HG03571 (cell line): ENCODE data around the gene SELPLG.
"Not testable (repeated sequence)": the region's sequence is repeated elsewhere in the genome, so short reads cannot be mapped to it uniquely, and the experiment has no call there.

ENCODE experiments used
- ATAC-seq: cut with Tn5 transposase; IDR thresholded peaks from one replicate; pipeline ENCODE4 v1.9.1; 2021; ENCODE audit not compliant: unreplicated experiment

The SELPLG gene

GRCh38 chr12:108620236-108620879 lies 13.3 kb downstream of the SELPLG start:
- ATAC-seq = no peak

- ATAC-seq = no peak
Measured at GRCh38 chr12:108619369-108620160, 14.1 kb downstream of the SELPLG start.

DNA sequence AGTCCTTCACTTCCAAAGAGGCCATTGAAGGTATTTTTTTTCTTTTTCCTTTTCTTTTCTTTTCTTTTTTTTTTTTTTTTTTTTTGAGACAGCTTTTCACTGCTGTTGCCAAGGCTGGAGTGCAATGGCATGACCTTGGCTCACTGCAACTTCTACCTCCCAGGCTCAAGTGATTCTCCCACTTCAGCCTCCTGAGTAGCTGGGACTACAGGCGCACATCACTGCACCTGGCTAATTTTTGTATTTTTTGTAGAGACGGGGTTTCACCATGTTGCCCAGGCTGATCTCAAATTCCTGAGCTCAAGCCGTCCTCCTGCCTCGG lies 14.8 kb downstream of the SELPLG start:
- not testable (repeated sequence) for ATAC-seq

GRCh38 chr12:108618079-108618952 lies 15.4 kb downstream of the SELPLG start:
- peak; percentile 34 for ATAC-seq

GRCh38 chr12:108616941-108617858 lies 16.5 kb downstream of the SELPLG start:
- peak; percentile 73 for ATAC-seq

DNA sequence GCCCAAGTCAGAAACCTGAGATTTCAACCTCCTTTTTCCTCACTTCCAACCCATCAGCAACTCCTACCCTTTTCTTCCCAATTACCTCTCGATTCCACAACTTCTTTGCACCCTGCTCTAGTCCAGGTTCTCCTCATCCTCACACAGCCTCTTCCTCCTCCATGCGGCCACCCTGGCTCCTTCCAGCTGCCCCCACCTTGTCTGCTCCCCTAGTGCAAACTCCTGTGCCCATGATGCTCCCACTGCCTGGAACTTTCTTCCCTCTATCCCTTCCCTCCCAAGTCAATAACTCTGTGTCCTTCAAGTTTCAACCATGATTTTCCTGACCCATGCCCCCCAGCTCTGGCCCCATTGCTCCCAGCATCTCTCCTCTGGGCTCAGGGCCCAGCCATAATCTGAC lies 17.3 kb downstream of the SELPLG start:
- no peak for ATAC-seq

- no peak for ATAC-seq
Measured at GRCh38 chr12:108615918-108616317, 17.8 kb downstream of the SELPLG start.

DNA sequence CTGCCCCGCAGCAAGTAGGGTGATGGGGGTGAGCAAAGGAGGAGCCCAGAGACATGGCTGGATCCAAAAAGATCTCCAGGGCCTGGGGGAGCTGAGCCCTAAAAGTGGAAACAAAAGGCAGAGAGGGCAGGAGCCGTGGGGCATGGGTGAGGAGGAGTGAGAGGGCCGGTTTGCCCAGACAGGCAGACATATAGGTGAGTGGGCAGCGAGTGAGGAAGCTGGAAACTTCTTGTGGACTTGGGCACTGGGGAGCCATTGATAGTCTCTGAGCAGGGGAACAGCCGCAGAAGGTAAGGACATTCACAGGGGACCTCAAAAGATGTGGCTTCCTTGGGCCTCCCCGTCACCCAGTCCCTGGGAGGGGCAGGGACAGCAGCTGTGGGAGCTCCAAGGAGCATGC lies 19.1 kb downstream of the SELPLG start:
- no peak for ATAC-seq

GRCh38 chr12:108614041-108614440 lies 19.7 kb downstream of the SELPLG start:
- ATAC-seq = no peak

DNA sequence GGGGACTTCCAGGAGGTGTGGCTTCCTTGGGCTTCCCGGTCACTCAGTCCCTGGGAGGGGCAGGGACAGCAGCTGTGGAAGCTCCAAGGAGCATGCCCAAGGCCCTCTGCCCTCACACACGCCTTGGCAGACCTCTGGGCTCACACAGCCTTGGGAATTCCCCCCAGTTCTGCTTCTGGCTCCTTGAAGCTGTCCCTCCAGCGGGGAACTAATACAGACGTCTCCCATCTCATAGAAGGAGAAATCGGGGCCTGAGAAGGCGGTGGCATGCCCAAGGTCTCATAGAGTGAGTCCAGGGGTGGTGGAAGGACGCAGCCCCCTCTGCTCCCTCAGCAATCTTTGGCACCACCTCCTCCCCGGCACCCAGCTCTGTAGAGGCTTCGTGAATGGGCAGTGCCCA lies 20.1 kb downstream of the SELPLG start:
- ATAC-seq = no peak

GRCh38 chr12:108612788-108613282 lies 20.9 kb downstream of the SELPLG start:
- no peak for ATAC-seq

DNA sequence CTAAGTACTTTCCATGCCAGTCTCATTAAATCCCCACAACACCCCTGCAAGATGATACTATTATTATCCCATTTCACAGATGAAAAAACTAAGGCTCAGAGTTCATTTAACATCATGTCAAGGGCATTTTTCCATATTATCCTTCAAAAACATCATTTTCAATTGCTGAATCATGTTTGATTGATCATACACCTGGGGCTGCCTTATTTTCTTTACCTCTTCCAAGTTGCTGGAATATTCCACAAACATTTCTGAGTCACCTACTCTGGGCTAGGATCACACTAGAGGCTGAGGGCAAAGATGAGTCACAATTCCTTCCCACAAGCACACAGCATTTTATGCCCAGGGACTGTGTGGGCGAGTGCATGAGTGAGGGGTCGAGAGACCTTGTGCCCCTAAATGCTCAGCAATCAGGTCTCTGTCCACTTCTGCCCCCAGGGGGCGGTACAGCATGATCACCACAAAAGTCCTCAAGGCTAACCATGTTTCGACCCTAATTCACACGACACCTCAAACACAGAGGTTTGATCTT lies 21.7 kb downstream of the SELPLG start:
- ATAC-seq = no peak

- ATAC-seq = no peak
Measured at GRCh38 chr12:108610856-108611605, 22.7 kb downstream of the SELPLG start.

- ATAC-seq = no peak
Measured at GRCh38 chr12:108610336-108610815, 23.3 kb downstream of the SELPLG start.

- no peak for ATAC-seq
Measured at GRCh38 chr12:108609537-108610335, 24.0 kb downstream of the SELPLG start.

- ATAC-seq = no peak
Measured at GRCh38 chr12:108608616-108609015, 25.1 kb downstream of the SELPLG start.

GRCh38 chr12:108607981-108608600 lies 25.6 kb downstream of the SELPLG start:
- no peak for ATAC-seq

- no peak for ATAC-seq
Measured at GRCh38 chr12:108606492-108606891, 27.2 kb downstream of the SELPLG start.
